SK-N-SH (cell line): ENCODE data around the gene ST13. TPM values are rescaled to one million over a fixed set of nuclear protein-coding genes. Genes with fewer than 3 reads are reported as not detected.

Experiments used
- CTCF ChIA-PET: fragments of 300-600, 350-600 bp; formaldehyde crosslinking; extraction: SDS; loops from one replicate; lab custom pipeline; 2021; lab: Yijun Ruan, JAX
- POLR2A ChIA-PET: fragments of 350-600 bp; sonication (Branson Sonifier 250); formaldehyde crosslinking; extraction: SDS; loops from one replicate; lab custom pipeline; 2020; ENCODE audit warnings: antibody characterized with exemption, inconsistent platforms; lab: Yijun Ruan, JAX
- DNase-seq: peaks from one replicate; pipeline ENCODE4 v3.0.0; 2012
- H2AFZ ChIP-seq: fragments of 200-600 bp; sonication (generic); 2 replicates; pipeline ENCODE4 v1.8.1; 2016; ENCODE audit warnings: antibody characterized with exemption, mild to moderate bottlenecking, low read depth
- H3F3A ChIP-seq: fragments of 200-600 bp; sonication (generic); replicated peaks from 2 replicates; pipeline ENCODE3; 2016; ENCODE audit warnings: antibody characterized with exemption, mild to moderate bottlenecking; ENCODE audit not compliant: insufficient read depth
- H3K27ac ChIP-seq, 2 experiments: fragments of 200-500 bp in 1 of 2; fragments of 200-600 bp in 1 of 2; sonication (Bioruptor generic) in 1 of 2; sonication (generic), shearing (Covaris generic) in 1 of 2; 2 replicates each; pipeline versions ENCODE4 v1.5.1 to v1.6.1; 2014 to 2016; ENCODE audit warnings: low read depth in 2 of 2, inconsistent platforms in 1 of 2, low read length in 1 of 2, mild to moderate bottlenecking in 1 of 2, mixed read lengths in 1 of 2
- H3K27me3 ChIP-seq: fragments of 200-600 bp; sonication (generic), shearing (Covaris generic); 2 replicates; pipeline ENCODE4 v1.6.1; 2016; ENCODE audit warnings: mixed run types; ENCODE audit not compliant: insufficient read depth
- H3K36me3 ChIP-seq, 2 experiments: fragments of 200-500 bp in 1 of 2; fragments of 200-600 bp in 1 of 2; sonication (Bioruptor generic) in 1 of 2; sonication (generic) in 1 of 2; replicated peaks in 1 of 2; 2 replicates each; pipeline versions ENCODE3 to v1.5.1; 2014 to 2016; ENCODE audit warnings: low read length in 1 of 2, mild to moderate bottlenecking in 1 of 2; ENCODE audit not compliant: insufficient read depth in 2 of 2, control insufficient read depth in 1 of 2
- H3K4me1 ChIP-seq, 2 experiments: fragments of 200-500 bp in 1 of 2; fragments of 200-600 bp in 1 of 2; sonication (Bioruptor generic) in 1 of 2; sonication (generic), shearing (Covaris generic) in 1 of 2; 2 replicates each; pipeline versions ENCODE4 v1.5.1 to v1.6.1; 2014 to 2016; ENCODE audit warnings: low read depth in 1 of 2, low read length in 1 of 2, mixed run types in 1 of 2; ENCODE audit not compliant: insufficient read depth in 2 of 2, control insufficient read depth in 1 of 2
- H3K4me2 ChIP-seq: fragments of 200-600 bp; sonication (generic), shearing (Covaris generic); 2 replicates; pipeline ENCODE4 v1.6.1; 2017; ENCODE audit warnings: mixed run types
- H3K4me3 ChIP-seq, 2 experiments: fragments of 200-500 bp in 1 of 2; fragments of 200-600 bp in 1 of 2; sonication (Bioruptor generic) in 1 of 2; sonication (generic), shearing (Covaris generic) in 1 of 2; 2 replicates each; pipeline versions ENCODE4 v1.5.1 to v1.8.1; 2014 to 2016; ENCODE audit warnings: low read depth in 2 of 2, inconsistent platforms in 1 of 2, low read length in 1 of 2, mild to moderate bottlenecking in 1 of 2, mixed read lengths in 1 of 2, moderate library complexity in 1 of 2
- H3K79me2 ChIP-seq: fragments of 200-600 bp; sonication (generic); 2 replicates; pipeline ENCODE4 v1.8.1; 2017; ENCODE audit warnings: mild to moderate bottlenecking; ENCODE audit not compliant: insufficient read depth
- H3K9ac ChIP-seq: fragments of 200-600 bp; sonication (generic); 2 replicates; pipeline ENCODE4 v1.6.1; 2017; ENCODE audit warnings: mixed run types
- H3K9me2 ChIP-seq: fragments of 200-600 bp; sonication (generic); 2 replicates; pipeline ENCODE4 v1.6.1; 2017; ENCODE audit warnings: mixed run types
- H3K9me3 ChIP-seq: fragments of 200-600 bp; sonication (generic); 2 replicates; pipeline ENCODE4 v1.6.1; 2017; ENCODE audit warnings: mixed run types, mild to moderate bottlenecking, moderate library complexity
- H4K20me1 ChIP-seq: fragments of 200-600 bp; sonication (generic); 2 replicates; pipeline ENCODE4 v1.6.1; 2017; ENCODE audit warnings: mild to moderate bottlenecking, mixed run types; ENCODE audit not compliant: insufficient read depth
- EP300 ChIP-seq, 2 experiments: IDR thresholded peaks; 2 replicates each; pipeline versions ENCODE4 v1.4.0 to v1.6.1; 2012; ENCODE audit warnings: borderline replicate concordance in 1 of 2, low read depth in 1 of 2, low read length in 1 of 2
- IRF3 ChIP-seq: fragments of 150-350 bp; IDR thresholded peaks from 2 replicates; pipeline ENCODE4 v1.6.1; 2016; ENCODE audit warnings: mild to moderate bottlenecking, low read depth, low read length
- NRF1 ChIP-seq: IDR thresholded peaks from 2 replicates; pipeline ENCODE4 v1.6.1; 2012; ENCODE audit warnings: low read depth, mild to moderate bottlenecking, low read length
- POLR2AphosphoS5 ChIP-seq: IDR thresholded peaks from 2 replicates; pipeline ENCODE4 v1.6.1; 2012; ENCODE audit warnings: low read depth, low read length
- RFX5 ChIP-seq: IDR thresholded peaks from 2 replicates; pipeline ENCODE4 v1.6.1; 2012; ENCODE audit warnings: mild to moderate bottlenecking, improper control_type of control experiment, low read length
- RXRA ChIP-seq: IDR thresholded peaks from 2 replicates; pipeline ENCODE4 v1.4.0; 2012; ENCODE audit warnings: low read depth, mild to moderate bottlenecking, borderline replicate concordance
- SMC3 ChIP-seq: IDR thresholded peaks from 2 replicates; pipeline ENCODE4 v1.6.1; 2012; ENCODE audit warnings: low read depth, low read length, improper control_type of control experiment
- YY1 ChIP-seq: IDR thresholded peaks from 2 replicates; pipeline ENCODE4 v1.4.0; 2012; ENCODE audit warnings: low read depth, mild to moderate bottlenecking
- ZBTB33 ChIP-seq: IDR thresholded peaks from 2 replicates; pipeline ENCODE4 v1.4.0; 2012; ENCODE audit warnings: low read depth, borderline replicate concordance
- WGBS: methylation state at CpG from one replicate; pipeline ENCODE4 v1.1.6; 2017; ENCODE audit warnings: low lambda C conversion rate; 5-methylcytosine and 5-hydroxymethylcytosine counted together
- polyA plus RNA-seq, 3 experiments: library from polyadenylated mRNA; depleted of rRNA; stranded (reverse); fragments of >200 nt; gene quantifications; 2 replicates each; pipeline ENCODE4 v1.2.3, GENCODE V29; 2012
- TF ChIP-seq, protein P1 (sequence below): IDR thresholded peaks from 2 replicates; pipeline ENCODE4 v1.4.0; 2012; ENCODE audit warnings: low read depth, borderline replicate concordance

The ST13 gene
- polyA plus RNA-seq, 1 of the 3 experiments (the other 2 are of a cell fraction), result 66.0 TPM

- ChIA-PET CTCF (interaction anchor here (1.4 kb wide), 1 partner anchor 32 kb away, joined by 3 read pairs; no protein-coding TSS in a partner anchor), POLR2A (interaction anchor here (1.2 kb wide), 1 partner anchor 9 kb away, joined by 3 read pairs; no protein-coding TSS in a partner anchor)
- H3F3A ChIP-seq, result no peaks in the 10 kb centered on the region
- H4K20me1 ChIP-seq, result no peaks in the 10 kb centered on the region
- H3K27me3 ChIP-seq, result no peaks in the 10 kb centered on the region
- H3K9me2 ChIP-seq, result no peaks in the 10 kb centered on the region
- no peak overlapping the region for H3K27ac ChIP-seq
- no peak overlapping the region for H2AFZ ChIP-seq
- TF ChIP-seq POLR2AphosphoS5 (no peak), NRF1 (no peak), RXRA (no peak), SMC3 (no peak), IRF3 (no peak)
- TF ChIP-seq, all 33 proteins: peak for 0
- Histone ChIP-seq H3K36me3 (peaks cover 4 to 10% of the 10 kb centered on the region in 2 experiments), H3K4me1 (peaks cover 0 to 6% of the 10 kb centered on the region in 2 experiments; a peak in 2 of 4 replicates), H3K9ac (no peak overlapping the region), H3K4me2 (no peak overlapping the region), H3K4me3 (no peak overlapping the region), H3K9me3 (no peaks in the 10 kb centered on the region), H3K79me2 (peaks cover 28% of the 10 kb centered on the region; the same call in 1 of the 2 replicates)
- 100% methylated on average over 2 of the region's 2 CpGs for WGBS
- no peak for DNase-seq
Observed at GRCh38 chr22:40867109-40867508, 10.7 kb upstream of the ST13 start.

- H2AFZ ChIP-seq, result no peak overlapping the region
- no peak overlapping the region for H3K4me2 ChIP-seq
- H3K27ac ChIP-seq, result no peak overlapping the region
- no peak overlapping the region for H3K4me3 ChIP-seq
- H3K9ac ChIP-seq, result no peak overlapping the region
- WGBS, result 100% methylated on average over 2 of the region's 2 CpGs
- H4K20me1 ChIP-seq, result no peaks in the 10 kb centered on the region
- H3K27me3 ChIP-seq, result no peaks in the 10 kb centered on the region
- no peaks in the 10 kb centered on the region for H3K9me2 ChIP-seq
- POLR2A ChIA-PET, result no interaction called here
- peaks cover 0 to 13% of the 10 kb centered on the region in 2 experiments for H3K36me3 ChIP-seq
- CTCF ChIA-PET, result no interaction called here
- no peaks in the 10 kb centered on the region for H3K9me3 ChIP-seq
- peaks cover 72% of the 10 kb centered on the region for H3K79me2 ChIP-seq
- peaks cover 5 to 6% of the 10 kb centered on the region in 2 experiments; a peak in 2 of 4 replicates for H3K4me1 ChIP-seq
- TF ChIP-seq EP300 (IDR thresholded peaks at IDR 0.05; ENCODE audit: borderline replicate concordance in 1 of 2, low read depth in 1 of 2, low read length in 1 of 2) (no peak), ZBTB33 (no peak), YY1 (no peak), RFX5 (no peak)
- TF ChIP-seq, protein P1, sequence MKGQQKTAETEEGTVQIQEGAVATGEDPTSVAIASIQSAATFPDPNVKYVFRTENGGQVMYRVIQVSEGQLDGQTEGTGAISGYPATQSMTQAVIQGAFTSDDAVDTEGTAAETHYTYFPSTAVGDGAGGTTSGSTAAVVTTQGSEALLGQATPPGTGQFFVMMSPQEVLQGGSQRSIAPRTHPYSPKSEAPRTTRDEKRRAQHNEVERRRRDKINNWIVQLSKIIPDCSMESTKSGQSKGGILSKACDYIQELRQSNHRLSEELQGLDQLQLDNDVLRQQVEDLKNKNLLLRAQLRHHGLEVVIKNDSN, result no peak
- TF ChIP-seq, all 33 proteins: peak for 0
- no peaks in the 10 kb centered on the region for H3F3A ChIP-seq
- no peak for DNase-seq
Observed at GRCh38 chr22:40862537-40862936, 6.1 kb upstream of the ST13 start.
